A673 (cell line): ENCODE data around the gene PIF1. TPM values are rescaled to one million over a fixed set of nuclear protein-coding genes. Genes with fewer than 3 reads are reported as not detected.

Source experiments
- BruUV-seq: library from RNA; stranded (reverse); fragments of 400-500 nt; replicated peaks from 2 replicates; lab custom pipeline; 2021; lab: Mats Ljungman, UMichigan
- CTCF ChIA-PET: fragments of 300-600 bp; sonication (Branson Sonifier 250); formaldehyde crosslinking; loops from one replicate; lab custom pipeline; 2022; ENCODE audit warnings: antibody characterized with exemption; lab: Charles Lee
- POLR2A ChIA-PET: fragments of 300-600 bp; sonication (Branson Sonifier 250); formaldehyde crosslinking; loops from one replicate; lab custom pipeline; 2022; ENCODE audit warnings: antibody characterized with exemption; ENCODE audit not compliant: low non-redundant PET; lab: Charles Lee
- DNase-seq: peaks from one replicate; pipeline ENCODE4 v3.0.0-alpha.2; 2015; ENCODE audit warnings: low spot score
- H3K27ac ChIP-seq: fragments of 200-600 bp; sonication (generic); 2 replicates; pipeline ENCODE4 v1.5.1; 2016; ENCODE audit warnings: mixed run types, low read depth, mild to moderate bottlenecking, mixed read lengths, antibody characterized with exemption, low read length; ENCODE audit not compliant: poor library complexity, severe bottlenecking
- H3K27me3 ChIP-seq: fragments of 200-600 bp; sonication (generic); replicated peaks from 2 replicates; pipeline ENCODE4 v1.6.1; 2017; ENCODE audit warnings: mixed run types, low read depth, mild to moderate bottlenecking, mixed read lengths, antibody characterized with exemption, low read length; ENCODE audit not compliant: insufficient read depth, poor library complexity
- H3K36me3 ChIP-seq: fragments of 200-600 bp; sonication (generic); 2 replicates; pipeline ENCODE4 v1.6.1; 2016; ENCODE audit warnings: mixed run types, mild to moderate bottlenecking, mixed read lengths, antibody characterized with exemption, low read length; ENCODE audit not compliant: insufficient read depth, poor library complexity, severe bottlenecking
- H3K4me1 ChIP-seq: fragments of 200-600 bp; sonication (generic); 2 replicates; pipeline ENCODE4 v1.6.1; 2017; ENCODE audit warnings: mixed run types, mild to moderate bottlenecking, mixed read lengths, antibody characterized with exemption, low read length; ENCODE audit not compliant: insufficient read depth, poor library complexity, severe bottlenecking
- H3K4me3 ChIP-seq: fragments of 200-600 bp; sonication (generic); 2 replicates; pipeline ENCODE4 v1.5.1; 2016; ENCODE audit warnings: low read depth, mixed run types, mild to moderate bottlenecking, mixed read lengths, low read length; ENCODE audit not compliant: poor library complexity, severe bottlenecking
- H3K9me3 ChIP-seq: fragments of 200-600 bp; sonication (generic); 2 replicates; pipeline ENCODE4 v1.6.1; 2016; ENCODE audit warnings: mixed run types, low read depth, mild to moderate bottlenecking, mixed read lengths, antibody characterized with exemption, low read length; ENCODE audit not compliant: poor library complexity, severe bottlenecking
- EZH2 ChIP-seq: fragments of 200-600 bp; sonication (generic); IDR thresholded peaks from 2 replicates; pipeline ENCODE4 v1.6.1; 2017; ENCODE audit warnings: borderline replicate concordance, low read depth, mild to moderate bottlenecking, mixed read lengths, antibody characterized with exemption, low read length; ENCODE audit not compliant: poor library complexity, severe bottlenecking
- intact Hi-C: fragments of 100-400 bp; cut with micrococcal nuclease; formaldehyde crosslinking; loops from one replicate; pipeline ENCODE4 v1.10.0; 2022; ENCODE audit not compliant: unreplicated experiment
- total RNA-seq: library from RNA; stranded (reverse); gene quantifications from 2 replicates; pipeline ENCODE4 v1.2.3, GENCODE V29; 2021
- TF ChIP-seq, protein P1 (sequence below): fragments of 300-800, 200-600 bp; sonication (generic); conservative IDR thresholded peaks from 2 replicates; pipeline ENCODE4 v1.5.1; 2017; ENCODE audit warnings: low read depth, mild to moderate bottlenecking, antibody characterized with exemption, low read length, moderate library complexity, mixed read lengths

Gene PIF1
- total RNA-seq, 1 experiment from 2014 or later, result 65.7 TPM

DNA sequence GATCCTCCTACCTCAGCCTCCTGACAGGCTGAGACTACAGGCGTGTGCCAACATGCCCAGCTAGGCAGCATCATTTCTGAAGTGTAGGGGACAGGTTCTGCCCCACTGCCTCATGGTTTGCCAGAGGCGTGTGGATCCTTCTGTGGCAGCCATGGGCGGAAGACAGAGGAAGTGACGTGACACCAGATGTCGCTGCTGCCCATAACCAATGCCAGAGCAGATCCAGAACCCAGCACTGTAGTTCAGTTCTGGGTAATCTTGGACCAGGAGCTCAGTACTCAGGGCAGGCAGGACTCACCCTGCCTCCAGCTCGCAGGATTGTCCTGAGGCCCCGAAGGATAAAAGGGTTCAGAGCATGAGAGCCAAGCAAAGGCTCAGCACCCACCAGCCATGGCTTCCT lies 58.2 kb downstream of the PIF1 start:
- H3K27ac ChIP-seq, result no peak overlapping the region
- no peaks in the 10 kb centered on the region for H3K4me1 ChIP-seq
- H3K36me3 ChIP-seq, result no peaks in the 10 kb centered on the region
- ChIA-PET POLR2A (no interaction called here), CTCF (no interaction called here)
- DNase-seq, result no peak
- no peaks in the 10 kb centered on the region for H3K27me3 ChIP-seq
- no peaks in the 10 kb centered on the region for H3K9me3 ChIP-seq
- intact Hi-C loops, result no loop called here
- no TSS peak for BruUV-seq
- TF ChIP-seq EZH2, result no peak
- TF ChIP-seq, protein P1, sequence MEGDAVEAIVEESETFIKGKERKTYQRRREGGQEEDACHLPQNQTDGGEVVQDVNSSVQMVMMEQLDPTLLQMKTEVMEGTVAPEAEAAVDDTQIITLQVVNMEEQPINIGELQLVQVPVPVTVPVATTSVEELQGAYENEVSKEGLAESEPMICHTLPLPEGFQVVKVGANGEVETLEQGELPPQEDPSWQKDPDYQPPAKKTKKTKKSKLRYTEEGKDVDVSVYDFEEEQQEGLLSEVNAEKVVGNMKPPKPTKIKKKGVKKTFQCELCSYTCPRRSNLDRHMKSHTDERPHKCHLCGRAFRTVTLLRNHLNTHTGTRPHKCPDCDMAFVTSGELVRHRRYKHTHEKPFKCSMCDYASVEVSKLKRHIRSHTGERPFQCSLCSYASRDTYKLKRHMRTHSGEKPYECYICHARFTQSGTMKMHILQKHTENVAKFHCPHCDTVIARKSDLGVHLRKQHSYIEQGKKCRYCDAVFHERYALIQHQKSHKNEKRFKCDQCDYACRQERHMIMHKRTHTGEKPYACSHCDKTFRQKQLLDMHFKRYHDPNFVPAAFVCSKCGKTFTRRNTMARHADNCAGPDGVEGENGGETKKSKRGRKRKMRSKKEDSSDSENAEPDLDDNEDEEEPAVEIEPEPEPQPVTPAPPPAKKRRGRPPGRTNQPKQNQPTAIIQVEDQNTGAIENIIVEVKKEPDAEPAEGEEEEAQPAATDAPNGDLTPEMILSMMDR, result no peak
- no peak overlapping the region for H3K4me3 ChIP-seq

DNA sequence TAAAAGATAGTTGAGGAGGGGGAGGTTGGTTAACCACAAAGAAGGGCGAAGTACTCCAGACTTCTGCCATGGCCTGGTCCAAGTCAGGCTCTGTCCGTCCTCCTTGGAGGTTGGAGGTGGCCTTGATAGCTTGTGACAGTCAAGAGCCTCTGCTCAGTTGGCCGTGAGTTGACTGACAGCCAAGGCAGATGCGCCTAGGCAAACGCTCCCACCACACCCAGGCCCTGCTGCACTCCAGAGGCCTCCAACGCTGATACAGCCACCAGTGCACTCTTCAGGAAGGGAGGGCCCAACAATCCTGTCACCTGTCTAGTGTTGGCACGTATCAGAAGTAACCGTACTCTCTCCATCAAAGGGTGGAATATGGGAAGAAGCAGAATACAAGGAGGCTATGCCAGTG lies 59.4 kb downstream of the PIF1 start:
- DNase-seq, result no peak
- BruUV-seq, result no TSS peak
- Histone ChIP-seq H3K4me3 (no peak overlapping the region), H3K27ac (no peak overlapping the region), H3K9me3 (no peaks in the 10 kb centered on the region), H3K36me3 (no peaks in the 10 kb centered on the region), H3K4me1 (no peaks in the 10 kb centered on the region), H3K27me3 (no peaks in the 10 kb centered on the region)
- CTCF ChIA-PET, result no interaction called here
- intact Hi-C loops, result no loop called here
- no peak for TF ChIP-seq EZH2
- TF ChIP-seq, protein P1, result no peak
- POLR2A ChIA-PET, result no interaction called here

Other genes starting within 250 kb of the PIF1 start
- 2.9 and 4.9 TPM in 2 replicates for gene RBPMS2, start 50.1 kb downstream of the PIF1 start, total RNA-seq
- gene PLEKHO2, start 16.3 kb upstream of the PIF1 start, total RNA-seq, result 7.7 and 8.9 TPM in 2 replicates
- gene ANKDD1A, start 86.3 kb upstream of the PIF1 start, total RNA-seq, result 2.3 and 3.5 TPM in 2 replicates
- gene SPG21, start 164.3 kb upstream of the PIF1 start, total RNA-seq, result 85.7 and 89.1 TPM in 2 replicates
- gene MTFMT, start 204.0 kb upstream of the PIF1 start, total RNA-seq, result 26.2 and 32.1 TPM in 2 replicates
- gene SLC51B, start 219.7 kb upstream of the PIF1 start, total RNA-seq, result not detected in 2 replicates
- 0.69 and 1.2 TPM in 2 replicates for gene RASL12, start 242.3 kb upstream of the PIF1 start, total RNA-seq